Measurements from ENCODE around the gene ABCA7.
"Not testable (repeated sequence)": the region's sequence is repeated elsewhere in the genome, so short reads cannot be mapped to it uniquely, and the experiment has no call there.

The ABCA7 gene

DNA sequence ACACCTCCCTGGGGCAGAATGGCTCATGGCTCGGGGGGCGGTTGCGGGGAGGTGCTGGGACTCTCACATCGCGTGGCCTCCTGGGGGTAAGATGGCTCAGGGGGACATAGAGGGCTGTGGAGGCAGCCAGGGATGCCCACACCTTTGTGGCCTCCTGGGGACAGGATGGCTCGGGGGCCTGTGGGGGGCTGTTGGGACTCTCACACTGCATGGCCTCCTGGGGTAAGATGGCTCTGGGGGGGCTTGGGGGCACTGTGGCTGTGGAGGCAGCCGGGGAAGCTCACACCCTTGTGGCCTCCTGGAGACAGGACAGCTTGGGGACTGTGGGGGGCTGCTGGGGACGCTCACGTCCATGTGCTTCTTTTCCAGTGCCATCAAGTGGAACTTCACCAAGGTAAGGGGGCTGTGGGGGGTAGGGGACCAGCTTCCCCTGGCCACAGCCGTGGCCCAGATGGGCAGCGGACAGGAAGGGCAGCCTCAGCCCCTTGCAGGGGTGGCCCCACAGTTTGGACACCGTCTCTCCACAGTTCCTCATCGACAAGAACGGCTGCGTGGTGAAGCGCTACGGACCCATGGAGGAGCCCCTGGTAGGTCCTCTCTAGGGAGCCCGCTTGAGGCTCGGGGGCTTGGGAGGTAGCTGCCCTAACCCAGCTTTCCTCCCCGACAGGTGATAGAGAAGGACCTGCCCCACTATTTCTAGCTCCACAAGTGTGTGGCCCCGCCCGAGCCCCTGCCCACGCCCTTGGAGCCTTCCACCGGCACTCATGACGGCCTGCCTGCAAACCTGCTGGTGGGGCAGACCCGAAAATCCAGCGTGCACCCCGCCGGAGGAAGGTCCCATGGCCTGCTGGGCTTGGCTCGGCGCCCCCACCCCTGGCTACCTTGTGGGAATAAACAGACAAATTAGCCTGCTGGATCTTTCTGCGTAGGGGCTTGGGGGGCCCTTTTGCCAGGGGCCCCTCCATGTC lies 66.2 kb downstream of the ABCA7 start:
- no peak for DNase-seq (ENCODE audit: low read depth)

DNA sequence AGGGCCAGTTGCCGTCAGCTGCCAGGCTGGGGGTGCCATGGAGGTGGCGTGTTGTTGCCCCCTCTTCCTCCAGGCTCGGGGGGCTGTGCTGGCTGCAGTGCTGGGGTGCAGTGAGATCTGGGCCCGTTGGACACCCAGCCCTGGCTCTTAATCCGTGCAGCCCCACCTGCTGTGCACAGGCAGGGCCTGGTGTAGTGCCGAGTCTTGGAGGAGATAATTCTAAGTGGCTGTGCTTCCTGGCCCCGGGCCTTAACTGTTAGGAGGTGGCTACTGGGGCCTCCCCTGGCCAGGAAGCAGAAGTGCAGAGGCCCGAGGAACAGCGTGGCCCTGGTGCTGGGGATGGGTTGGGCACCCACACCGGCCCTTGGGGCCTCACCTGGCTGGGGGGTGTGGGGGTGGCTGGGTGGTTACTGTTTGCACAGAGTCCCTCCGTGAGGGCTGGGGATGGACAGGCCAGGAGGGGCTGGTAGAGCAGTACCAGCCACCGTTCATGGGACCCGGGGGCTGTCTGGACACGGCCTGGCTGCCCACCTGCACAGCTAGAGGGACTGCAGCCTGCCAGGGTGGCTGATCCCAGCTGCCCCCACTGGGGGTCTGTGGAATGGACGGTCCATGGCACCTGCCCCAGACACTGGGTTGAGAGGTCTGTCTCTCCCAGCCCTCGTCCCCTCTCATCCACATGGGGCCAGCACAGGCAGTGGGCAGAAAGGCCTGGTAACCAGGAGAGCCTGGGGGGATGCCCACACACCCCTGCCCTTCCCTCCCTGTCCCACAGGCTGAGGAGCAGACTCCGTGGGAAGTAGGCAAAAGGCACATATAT lies 67.1 kb downstream of the ABCA7 start:
- DNase-seq (ENCODE audit: low read depth), result no peak

DNA sequence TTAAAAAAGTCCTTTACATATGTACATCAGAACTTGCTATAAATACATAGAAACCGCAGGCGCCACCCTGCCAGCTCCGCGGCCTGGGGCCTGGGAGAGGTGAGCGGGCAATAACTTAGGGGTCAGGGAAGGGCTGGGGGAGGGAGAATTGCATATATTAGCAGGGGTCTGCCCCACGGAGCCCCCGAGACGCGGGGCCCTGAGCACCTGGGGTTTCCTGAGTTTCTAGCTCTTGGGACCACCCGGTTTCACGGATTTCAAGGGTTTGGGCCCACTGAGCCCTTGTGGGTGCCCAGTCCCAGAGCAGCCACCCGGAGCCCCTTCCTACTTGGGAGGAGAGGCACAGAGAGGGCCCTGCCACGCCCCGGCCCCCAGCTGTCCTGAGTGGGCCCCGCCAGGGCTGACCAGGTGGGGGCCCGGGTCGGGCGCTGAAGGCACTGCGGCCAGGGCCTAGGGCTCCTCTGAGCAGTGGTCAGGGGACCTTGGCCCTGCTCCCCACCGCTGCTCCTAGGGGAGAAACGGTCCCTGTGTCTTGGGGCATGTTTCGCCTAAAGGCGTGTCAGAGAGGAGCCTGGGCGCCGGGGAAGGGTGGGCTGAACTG lies 67.9 kb downstream of the ABCA7 start:
- DNase-seq (ENCODE audit: low read depth), result no peak

DNA sequence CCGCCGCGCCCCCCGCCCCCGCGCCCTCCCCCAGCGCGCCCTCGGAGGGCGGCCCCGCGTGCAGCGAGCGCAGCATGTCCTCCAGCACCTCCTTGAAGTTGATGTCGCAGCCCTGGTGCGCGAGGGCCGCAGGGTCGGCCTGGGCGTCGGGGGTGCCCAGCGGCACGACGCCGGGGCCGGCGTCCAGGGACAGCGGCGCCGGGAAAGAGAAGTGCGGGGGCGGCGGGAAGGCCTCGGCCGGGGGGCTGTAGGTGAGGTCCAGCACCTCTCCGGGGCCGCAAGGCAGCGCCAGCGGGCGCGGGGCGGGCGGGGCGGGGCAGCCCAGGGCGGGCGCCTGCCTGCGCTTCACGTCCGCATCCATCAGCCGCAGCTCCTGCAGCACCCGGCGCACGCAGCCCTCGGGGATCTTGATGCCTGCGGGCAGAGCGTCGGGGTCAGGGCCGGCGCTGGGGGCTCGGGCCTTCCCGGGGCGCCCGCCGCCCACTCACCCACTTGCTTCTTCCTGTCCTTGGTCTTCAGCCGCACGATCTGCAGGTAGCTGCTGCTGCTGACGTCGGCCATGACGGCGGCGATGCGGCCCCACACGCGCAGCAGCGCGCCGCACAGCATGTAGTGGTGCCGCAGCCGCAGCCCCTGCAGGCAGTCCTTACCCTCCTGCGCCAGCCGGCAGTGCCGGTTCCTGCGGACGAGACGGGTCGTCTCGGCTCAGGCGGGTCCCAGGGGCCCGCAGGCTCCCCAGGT lies 68.6 kb downstream of the ABCA7 start:
- no peak for DNase-seq (ENCODE audit: low read depth)

DNA sequence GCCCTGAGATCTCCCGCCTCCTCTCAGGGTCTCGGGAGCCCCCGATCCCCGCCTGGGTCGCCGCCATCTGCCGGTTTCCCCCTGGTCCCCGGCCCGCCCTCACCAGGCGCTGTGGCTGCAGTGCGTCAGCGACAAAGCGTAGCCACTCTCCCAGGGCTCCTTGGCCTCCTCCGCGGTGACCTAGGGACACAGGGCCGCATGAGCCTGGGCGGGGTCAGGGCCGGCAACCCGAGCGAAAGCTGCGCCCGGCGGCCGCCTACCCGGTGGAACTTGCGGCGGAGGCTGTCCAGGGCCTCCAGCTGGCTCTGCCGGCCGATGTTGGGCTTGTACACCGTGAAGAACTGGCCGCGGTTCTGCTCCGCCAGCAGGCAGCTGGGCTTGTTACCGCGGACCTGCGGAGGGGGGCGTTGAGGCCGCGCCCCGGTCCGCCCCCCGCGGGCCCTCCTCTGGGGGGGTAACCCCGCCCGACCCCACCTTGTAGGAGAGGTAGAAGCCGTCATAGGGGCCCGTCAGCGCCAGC lies 69.2 kb downstream of the ABCA7 start:
- DNase-seq (ENCODE audit: low read depth), result no peak

DNA sequence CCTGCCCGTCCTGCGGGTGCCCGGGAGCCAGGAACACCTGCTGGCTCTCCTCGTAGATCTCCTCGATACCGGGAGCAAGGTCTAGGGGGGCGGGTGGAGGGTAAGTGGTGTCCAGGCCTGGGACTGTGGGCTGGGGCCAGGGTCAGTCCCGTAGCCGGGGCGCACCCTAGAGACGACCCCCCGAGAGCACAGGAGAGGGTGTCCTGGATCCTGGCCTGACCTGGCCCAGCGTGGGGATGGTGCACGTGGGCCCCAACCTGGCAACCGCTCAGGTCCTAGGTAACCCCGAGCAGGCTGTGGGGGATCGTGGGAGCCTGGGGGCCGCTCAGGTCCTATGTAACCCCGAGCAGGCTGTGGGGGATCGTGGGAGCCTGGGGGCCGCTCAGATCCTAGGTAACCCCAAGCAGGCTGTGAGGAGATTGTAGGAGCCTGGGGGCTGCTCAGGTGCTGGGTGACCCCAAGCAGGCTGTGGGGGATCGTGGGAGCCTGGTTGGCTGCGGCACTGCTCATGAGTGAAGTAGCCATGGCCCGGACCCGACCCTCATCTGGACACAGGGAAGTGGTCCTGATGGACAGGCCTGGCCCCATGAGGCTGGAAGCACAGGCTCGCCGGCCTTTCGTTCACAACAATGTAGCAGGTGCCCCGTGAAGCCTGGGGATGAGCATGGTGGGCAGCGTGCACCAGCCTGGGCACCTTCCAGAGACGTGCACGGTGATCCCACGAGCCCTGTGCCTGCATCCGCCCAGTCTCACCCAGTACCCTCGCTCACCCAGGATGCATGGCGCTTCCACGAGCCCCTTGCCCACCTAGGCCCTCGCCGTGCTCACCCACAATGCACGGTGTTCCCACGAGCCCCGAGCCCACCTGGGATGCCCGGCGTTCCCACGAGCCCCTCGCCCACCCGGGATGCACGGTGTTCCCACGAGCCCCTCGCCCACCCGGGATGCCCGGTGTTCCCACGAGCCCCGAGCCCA lies 70.1 kb downstream of the ABCA7 start:
- DNase-seq (ENCODE audit: low read depth), result no peak

DNA sequence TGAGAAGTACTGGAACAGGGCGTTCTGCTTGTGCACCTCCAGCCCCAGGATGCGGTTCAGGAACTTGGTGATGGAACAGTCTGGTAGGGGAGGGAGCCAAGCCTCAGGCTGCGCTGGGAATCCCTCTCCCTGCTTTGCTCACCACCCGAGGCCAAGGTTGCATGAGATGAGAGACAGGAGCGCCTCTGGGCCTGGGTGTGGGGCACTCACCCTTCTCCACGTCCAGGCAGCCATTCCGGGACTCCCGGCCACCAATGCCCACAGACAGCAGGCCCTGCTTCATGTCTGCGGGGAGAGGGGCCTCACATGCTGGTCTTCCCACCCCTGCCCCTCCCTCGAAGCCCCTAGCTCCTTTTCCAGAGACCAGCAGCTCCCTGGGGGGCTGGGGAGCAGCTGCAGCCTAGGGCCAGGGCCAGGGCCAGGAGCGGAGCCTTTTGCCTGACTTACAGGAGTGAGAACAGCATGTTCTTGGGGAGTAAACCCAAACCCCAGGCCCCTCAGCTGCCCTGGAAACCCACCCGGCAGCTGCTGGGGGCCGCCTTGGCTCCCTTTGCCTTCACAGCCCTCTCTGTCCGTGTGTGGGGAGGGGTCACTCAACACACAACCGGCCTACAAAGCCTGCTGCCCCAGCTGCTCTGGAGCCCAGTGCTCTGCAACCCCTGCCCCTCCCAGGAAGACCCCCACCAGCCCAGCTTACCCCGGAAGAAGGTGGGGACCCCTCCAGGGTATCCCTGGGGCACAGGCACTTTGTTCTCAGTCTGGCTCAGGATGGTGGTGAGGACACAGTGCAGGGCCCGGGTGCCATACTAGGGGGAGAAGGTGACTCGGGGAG lies 71.1 kb downstream of the ABCA7 start:
- DNase-seq (ENCODE audit: low read depth), result no peak

DNA sequence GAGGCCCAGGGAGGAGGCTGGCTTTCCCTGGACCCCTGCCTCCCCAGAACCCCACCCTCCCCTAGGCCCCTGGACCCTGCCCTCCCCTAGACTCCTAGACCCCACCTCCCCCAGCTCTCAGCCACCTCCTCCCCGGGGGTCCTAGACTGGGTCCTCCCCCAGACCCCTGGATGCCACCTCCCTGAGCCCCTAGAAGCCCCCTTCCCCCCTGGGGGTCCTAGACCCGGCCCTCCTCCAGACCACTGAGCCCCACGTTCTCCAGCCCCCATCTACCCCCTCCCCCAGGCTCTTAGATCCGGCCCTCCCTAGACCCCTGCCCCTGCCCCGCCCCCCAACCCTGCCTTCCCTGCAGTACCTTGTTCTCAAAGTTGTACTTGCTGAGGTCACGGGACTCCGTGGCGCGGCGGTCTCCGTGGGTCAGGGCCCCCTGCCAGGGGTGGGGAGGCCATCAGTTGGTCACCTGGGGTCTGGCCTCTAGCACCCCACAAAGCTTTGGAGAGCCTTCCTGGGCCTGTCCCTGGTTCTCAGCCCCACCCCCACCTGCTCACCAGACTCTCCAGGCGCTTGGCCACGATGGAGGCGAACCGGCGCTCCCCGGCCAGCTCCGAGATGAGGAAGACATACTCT lies 71.8 kb downstream of the ABCA7 start:
- no peak for DNase-seq (ENCODE audit: low read depth)

DNA sequence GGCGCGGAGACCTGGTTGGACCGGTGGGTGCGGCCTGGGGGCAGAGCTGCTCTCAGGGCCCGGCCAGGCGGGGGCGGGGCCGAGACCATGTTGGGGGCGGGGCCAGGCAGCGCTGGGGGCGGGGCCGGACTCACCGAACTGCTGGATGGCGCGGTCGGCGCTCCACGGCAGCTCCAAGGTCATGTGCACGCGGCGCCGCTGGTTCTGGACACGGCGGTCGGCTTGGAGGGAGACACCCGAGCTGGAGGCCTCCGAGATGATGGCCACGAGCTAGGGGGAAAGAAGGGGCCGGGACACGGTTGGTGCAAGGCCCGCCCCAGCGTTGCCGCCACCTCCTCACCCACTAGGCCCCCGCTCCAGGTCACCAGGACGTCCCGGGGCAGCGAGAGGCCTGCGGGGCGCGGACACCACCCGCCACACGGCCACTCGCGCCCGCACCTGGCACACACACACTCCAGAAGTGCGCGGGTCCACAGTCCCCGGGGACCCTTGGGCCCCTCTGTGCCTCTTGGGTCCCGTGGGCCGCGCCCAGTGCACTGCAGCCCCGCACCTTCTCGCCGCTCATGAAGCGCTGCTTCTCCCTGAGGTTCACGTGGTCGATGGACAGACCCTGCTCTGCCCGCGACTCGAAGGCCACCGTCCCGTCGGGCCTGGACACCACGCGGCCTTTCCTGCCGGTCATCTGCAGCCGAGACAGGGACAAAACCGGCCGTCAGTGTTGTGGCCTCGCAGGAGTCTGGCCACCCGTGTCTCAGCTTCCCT lies 72.5 kb downstream of the ABCA7 start:
- DNase-seq (ENCODE audit: low read depth), result no peak

DNA sequence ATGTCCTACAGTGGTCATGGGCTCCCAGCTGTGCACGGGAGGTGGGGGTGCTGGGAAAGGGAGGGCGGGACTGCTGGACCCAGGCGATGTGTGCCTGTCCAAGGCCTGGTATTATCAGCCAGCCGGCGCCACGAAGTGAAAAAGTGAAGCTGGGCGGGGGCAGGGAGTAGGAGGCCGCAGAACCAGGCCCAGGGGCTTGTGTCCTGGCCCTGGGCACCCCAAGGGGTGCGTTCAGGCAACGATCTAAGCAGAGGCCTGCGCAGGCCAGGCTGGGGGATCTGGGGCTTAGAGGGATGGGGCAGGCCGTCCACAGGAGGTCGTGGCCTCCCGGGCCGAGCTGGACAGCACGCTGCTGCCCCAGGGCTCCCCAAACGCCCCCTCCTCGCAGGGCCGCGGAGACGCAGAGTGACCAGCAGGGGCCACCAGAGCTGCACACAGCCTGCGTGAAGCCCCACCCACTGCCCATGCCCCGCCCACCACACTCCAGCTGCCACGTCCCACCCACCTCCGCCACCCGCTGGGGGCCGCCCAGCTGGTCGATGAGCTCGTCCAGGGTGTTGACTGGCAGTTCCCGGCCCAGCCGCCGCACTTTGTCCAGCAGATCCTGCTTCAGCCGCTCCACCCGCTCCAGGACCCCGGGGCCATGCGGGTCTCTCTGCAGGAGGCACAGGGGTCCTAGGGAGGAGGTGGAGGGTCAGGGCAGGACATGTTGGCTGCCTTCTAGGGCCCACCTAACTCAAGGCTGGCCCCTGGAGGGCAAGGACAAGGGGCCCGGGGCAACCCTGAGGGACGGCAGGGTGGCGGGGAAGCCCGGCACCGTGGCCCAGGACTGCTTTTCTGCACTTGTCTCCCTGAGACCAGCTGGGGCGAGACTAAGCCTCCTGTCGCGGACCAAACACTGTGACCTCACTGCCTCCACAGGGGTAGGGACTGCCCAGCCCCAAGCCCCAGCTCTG lies 73.4 kb downstream of the ABCA7 start:
- DNase-seq (ENCODE audit: low read depth), result peak; percentile 75

DNA sequence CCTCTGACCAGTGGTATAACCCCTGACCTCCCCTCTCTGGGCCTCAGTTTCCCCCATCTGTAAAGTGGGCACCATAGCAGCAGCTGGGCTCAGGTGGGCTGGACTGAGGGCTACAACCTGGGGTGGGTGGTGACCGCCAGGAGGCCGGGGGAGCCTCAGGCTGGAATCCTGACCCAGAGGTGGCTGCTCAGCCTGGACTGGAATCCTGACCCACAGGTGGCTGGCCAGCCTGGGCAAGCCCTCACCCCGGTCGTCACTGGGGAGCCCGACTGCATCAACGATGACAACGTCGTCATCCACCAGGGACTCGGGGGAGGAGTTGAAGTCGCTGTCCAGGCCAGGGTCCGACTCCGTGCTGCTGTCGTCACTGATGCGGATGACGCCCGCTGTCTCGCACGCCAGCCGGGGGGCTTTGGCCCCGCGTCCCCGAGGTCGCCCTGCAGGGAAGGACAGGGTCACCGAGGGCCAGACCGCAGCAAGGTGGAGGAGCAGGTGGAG lies 74.1 kb downstream of the ABCA7 start:
- DNase-seq (ENCODE audit: low read depth), result no peak

DNA sequence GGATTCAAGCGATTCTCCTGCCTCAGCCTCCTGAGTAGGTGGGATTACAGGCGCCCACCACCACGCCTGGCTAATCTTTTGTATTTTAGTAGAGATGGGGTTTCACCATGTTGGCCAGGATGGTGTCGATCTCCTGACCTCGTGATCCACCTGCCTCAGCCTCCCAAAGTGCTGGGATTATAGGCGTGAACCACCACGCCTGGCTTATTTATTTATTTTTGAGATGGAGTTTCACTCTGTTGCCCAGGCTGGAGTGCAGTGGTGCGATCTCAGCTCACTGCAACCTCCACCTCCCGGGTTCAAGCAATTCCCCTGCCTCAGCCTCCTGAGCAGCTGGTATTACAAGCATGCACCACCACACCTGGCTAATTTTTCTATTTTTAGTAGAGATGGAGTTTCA lies 74.8 kb downstream of the ABCA7 start:
- not testable (repeated sequence) for DNase-seq (ENCODE audit: low read depth)
